ENCODE data around the gene KCNG2. TPM values are rescaled to one million over a fixed set of nuclear protein-coding genes. Genes with fewer than 3 reads are reported as not detected.

The KCNG2 gene
- total RNA-seq, 2 donors from 2014 or later = not detected

Other genes starting within 250 kb of the KCNG2 start
- gene CTDP1, start 118.1 kb upstream of the KCNG2 start, total RNA-seq = 10 to 100 TPM in 1 of 2 donors, 1 to 10 TPM in 1; 8.8 to 21.8 TPM
- 10 to 100 TPM; 30.4 to 50.8 TPM for gene SLC66A2, start 153.7 kb downstream of the KCNG2 start, total RNA-seq
- gene HSBP1L1, start 166.7 kb downstream of the KCNG2 start, total RNA-seq = 10 to 100 TPM; 14.8 to 22.1 TPM
- 10 to 100 TPM; 11.2 to 13.5 TPM for gene TXNL4A, start 190.6 kb downstream of the KCNG2 start, total RNA-seq
- gene RBFA, start 236.5 kb downstream of the KCNG2 start, total RNA-seq = 10 to 100 TPM in 1 of 2 donors, 1 to 10 TPM in 1; 9.9 to 16.6 TPM

All from body of pancreas (tissue), 2 donors.